ENCODE measurements around the gene NRCAM. TPM values are rescaled to one million over a fixed set of nuclear protein-coding genes. Genes with fewer than 3 reads are reported as not detected.
A peak's percentile ranks its signal among the peaks of the same experiment; 100 is the strongest.
"Not testable (repeated sequence)": the region's sequence is repeated elsewhere in the genome, so short reads cannot be mapped to it uniquely, and the experiment has no call there.

NRCAM gene
- total RNA-seq, 1 experiment from 2014 or later = 2.7 TPM

DNA sequence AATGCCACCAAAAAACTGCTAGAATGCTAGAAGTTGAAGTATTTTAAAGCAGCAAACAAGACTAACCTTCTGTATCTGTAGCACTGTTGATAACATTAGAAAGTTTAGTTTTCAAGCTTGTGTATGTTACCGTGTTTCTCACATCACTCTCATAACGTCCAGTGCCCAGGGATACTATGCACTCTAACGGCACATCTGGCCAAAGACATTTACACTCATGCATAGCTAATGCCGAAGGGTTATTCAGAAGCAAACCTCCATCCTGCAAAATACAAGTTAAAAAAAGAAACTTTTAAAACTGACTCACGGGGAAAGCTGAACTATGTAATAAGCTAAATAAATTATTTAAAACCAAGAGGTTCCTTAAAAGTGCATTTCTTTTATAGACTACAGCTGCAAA lies 22.9 kb upstream of the NRCAM start (continued):
- TF ChIP-seq, protein P1, sequence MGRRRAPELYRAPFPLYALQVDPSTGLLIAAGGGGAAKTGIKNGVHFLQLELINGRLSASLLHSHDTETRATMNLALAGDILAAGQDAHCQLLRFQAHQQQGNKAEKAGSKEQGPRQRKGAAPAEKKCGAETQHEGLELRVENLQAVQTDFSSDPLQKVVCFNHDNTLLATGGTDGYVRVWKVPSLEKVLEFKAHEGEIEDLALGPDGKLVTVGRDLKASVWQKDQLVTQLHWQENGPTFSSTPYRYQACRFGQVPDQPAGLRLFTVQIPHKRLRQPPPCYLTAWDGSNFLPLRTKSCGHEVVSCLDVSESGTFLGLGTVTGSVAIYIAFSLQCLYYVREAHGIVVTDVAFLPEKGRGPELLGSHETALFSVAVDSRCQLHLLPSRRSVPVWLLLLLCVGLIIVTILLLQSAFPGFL (CRISPR knock-in tag; IDR thresholded peaks at IDR 0.05; ENCODE audit: borderline replicate concordance) = no peak

DNA sequence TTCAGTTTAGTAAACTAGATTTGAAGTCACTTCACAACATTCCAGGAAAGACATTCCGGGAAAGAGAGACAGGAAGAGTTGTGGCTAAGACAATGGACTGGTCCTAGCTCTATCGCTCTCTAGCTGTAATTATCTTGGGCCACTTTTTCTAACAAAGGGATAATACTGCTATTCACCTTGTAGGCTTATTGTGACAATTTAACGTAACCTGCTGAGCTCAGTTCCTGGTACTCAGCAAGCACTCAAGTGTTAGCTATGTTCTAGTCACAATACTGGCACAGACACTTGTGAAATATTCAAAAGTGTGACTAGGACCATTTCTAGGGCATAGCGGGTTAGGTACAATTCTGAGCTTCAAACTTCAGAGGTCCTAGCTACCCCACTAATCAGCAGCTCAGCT lies 12.0 kb upstream of the NRCAM start:
- Mint-ChIP-seq H3K27ac (no peak overlapping the region), H3K36me3 (no peaks in the 10 kb centered on the region), H3K9me3 (no peaks in the 10 kb centered on the region), H3K4me3 (no peak overlapping the region), H3K27me3 (ENCODE audit: low read depth) (no peaks in the 10 kb centered on the region), H3K4me1 (peaks cover 13% of the 10 kb centered on the region)
- DNase-seq (ENCODE audit: low spot score) (no peak), ATAC-seq (peak; percentile 78)
- TF ChIP-seq, protein P2, sequence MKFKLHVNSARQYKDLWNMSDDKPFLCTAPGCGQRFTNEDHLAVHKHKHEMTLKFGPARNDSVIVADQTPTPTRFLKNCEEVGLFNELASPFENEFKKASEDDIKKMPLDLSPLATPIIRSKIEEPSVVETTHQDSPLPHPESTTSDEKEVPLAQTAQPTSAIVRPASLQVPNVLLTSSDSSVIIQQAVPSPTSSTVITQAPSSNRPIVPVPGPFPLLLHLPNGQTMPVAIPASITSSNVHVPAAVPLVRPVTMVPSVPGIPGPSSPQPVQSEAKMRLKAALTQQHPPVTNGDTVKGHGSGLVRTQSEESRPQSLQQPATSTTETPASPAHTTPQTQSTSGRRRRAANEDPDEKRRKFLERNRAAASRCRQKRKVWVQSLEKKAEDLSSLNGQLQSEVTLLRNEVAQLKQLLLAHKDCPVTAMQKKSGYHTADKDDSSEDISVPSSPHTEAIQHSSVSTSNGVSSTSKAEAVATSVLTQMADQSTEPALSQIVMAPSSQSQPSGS (CRISPR knock-in tag; IDR thresholded peaks at IDR 0.05; ENCODE audit: borderline replicate concordance, low read depth) = no peak
- TF ChIP-seq ZNF671 (CRISPR knock-in tag; IDR thresholded peaks at IDR 0.05) (no peak), ZNF423 (CRISPR knock-in tag; IDR thresholded peaks at IDR 0.05) (no peak), SMAD4 (CRISPR knock-in tag; IDR thresholded peaks at IDR 0.05) (no peak), CREM (CRISPR knock-in tag; IDR thresholded peaks at IDR 0.05) (no peak), NFATC4 (CRISPR knock-in tag; IDR thresholded peaks at IDR 0.05) (no peak)
- TF ChIP-seq, protein P3, sequence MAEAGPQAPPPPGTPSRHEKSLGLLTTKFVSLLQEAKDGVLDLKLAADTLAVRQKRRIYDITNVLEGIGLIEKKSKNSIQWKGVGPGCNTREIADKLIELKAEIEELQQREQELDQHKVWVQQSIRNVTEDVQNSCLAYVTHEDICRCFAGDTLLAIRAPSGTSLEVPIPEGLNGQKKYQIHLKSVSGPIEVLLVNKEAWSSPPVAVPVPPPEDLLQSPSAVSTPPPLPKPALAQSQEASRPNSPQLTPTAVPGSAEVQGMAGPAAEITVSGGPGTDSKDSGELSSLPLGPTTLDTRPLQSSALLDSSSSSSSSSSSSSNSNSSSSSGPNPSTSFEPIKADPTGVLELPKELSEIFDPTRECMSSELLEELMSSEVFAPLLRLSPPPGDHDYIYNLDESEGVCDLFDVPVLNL (CRISPR knock-in tag; IDR thresholded peaks at IDR 0.05; ENCODE audit: borderline replicate concordance, low read depth) = no peak
- TF ChIP-seq, protein P4, sequence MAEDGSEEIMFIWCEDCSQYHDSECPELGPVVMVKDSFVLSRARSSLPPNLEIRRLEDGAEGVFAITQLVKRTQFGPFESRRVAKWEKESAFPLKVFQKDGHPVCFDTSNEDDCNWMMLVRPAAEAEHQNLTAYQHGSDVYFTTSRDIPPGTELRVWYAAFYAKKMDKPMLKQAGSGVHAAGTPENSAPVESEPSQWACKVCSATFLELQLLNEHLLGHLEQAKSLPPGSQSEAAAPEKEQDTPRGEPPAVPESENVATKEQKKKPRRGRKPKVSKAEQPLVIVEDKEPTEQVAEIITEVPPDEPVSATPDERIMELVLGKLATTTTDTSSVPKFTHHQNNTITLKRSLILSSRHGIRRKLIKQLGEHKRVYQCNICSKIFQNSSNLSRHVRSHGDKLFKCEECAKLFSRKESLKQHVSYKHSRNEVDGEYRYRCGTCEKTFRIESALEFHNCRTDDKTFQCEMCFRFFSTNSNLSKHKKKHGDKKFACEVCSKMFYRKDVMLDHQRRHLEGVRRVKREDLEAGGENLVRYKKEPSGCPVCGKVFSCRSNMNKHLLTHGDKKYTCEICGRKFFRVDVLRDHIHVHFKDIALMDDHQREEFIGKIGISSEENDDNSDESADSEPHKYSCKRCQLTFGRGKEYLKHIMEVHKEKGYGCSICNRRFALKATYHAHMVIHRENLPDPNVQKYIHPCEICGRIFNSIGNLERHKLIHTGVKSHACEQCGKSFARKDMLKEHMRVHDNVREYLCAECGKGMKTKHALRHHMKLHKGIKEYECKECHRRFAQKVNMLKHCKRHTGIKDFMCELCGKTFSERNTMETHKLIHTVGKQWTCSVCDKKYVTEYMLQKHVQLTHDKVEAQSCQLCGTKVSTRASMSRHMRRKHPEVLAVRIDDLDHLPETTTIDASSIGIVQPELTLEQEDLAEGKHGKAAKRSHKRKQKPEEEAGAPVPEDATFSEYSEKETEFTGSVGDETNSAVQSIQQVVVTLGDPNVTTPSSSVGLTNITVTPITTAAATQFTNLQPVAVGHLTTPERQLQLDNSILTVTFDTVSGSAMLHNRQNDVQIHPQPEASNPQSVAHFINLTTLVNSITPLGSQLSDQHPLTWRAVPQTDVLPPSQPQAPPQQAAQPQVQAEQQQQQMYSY (CRISPR knock-in tag; IDR thresholded peaks at IDR 0.05) = no peak
- TF ChIP-seq, protein P5, sequence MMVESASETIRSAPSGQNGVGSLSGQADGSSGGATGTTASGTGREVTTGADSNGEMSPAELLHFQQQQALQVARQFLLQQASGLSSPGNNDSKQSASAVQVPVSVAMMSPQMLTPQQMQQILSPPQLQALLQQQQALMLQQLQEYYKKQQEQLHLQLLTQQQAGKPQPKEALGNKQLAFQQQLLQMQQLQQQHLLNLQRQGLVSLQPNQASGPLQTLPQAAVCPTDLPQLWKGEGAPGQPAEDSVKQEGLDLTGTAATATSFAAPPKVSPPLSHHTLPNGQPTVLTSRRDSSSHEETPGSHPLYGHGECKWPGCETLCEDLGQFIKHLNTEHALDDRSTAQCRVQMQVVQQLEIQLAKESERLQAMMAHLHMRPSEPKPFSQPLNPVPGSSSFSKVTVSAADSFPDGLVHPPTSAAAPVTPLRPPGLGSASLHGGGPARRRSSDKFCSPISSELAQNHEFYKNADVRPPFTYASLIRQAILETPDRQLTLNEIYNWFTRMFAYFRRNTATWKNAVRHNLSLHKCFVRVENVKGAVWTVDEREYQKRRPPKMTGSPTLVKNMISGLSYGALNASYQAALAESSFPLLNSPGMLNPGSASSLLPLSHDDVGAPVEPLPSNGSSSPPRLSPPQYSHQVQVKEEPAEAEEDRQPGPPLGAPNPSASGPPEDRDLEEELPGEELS (CRISPR knock-in tag; IDR thresholded peaks at IDR 0.05) = no peak
- CTCF ChIA-PET = interaction anchor here (1.1 to 2.4 kb wide), 7 partner anchors 8 to 451 kb away, joined by 3 to 15 read pairs (median 7); partner anchors contain the start of gene NRCAM
- POLR2A ChIA-PET = interaction anchor here (0.5 to 0.7 kb wide), 2 partner anchors 292 to 832 kb away, joined by 3 read pairs; no protein-coding TSS in a partner anchor

DNA sequence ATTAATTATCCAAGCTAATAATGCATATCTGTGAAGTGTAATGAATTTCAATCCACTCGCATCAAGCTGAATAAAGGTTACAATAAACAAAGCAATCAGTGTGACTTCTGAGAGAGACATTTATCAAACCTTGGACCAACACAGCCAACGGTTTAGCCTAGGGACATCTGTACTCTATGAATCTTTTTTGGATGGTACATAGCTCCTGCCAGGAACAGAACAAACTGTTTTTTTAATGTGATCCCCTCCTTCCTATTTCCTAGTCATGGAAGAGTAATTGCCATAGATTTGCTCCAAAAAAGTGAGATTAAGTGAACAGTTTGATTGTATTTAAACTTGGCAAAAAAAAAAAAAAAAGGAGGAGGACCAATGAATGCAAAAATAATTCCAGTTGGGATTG lies 11.2 kb upstream of the NRCAM start:
- Mint-ChIP-seq H3K27me3 (ENCODE audit: low read depth) (no peaks in the 10 kb centered on the region), H3K9me3 (no peaks in the 10 kb centered on the region)
- POLR2A ChIA-PET = interaction anchor here (0.7 kb wide), 2 partner anchors 10 to 292 kb away, joined by 3 read pairs; no protein-coding TSS in a partner anchor

DNA sequence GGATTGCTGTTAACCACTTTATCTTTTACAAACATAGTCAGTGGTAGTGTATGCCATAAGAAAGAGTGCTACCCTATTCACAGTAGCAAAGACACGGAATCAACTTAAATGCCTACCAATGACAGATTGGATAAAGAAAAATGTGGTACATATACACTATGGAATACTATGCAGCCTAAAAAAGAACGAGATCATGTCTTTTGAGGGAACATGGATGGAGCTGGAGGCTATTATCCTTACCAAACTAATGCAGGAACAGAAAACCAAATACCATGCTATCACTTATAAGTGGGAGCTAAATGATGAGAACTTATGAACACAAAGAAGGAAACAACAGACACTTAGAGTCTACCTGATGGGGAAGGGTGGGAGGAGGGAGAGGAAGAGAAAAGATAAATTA lies 10.1 kb upstream of the NRCAM start:
- H3K27ac Mint-ChIP-seq; H3K9me3 Mint-ChIP-seq; CTCF ChIA-PET; ATAC-seq; H3K27me3 Mint-ChIP-seq (ENCODE audit: low read depth); POLR2A ChIA-PET; H3K36me3 Mint-ChIP-seq; DNase-seq (ENCODE audit: low spot score); H3K4me3 Mint-ChIP-seq: not testable (repeated sequence)
- H3K4me1 Mint-ChIP-seq = peaks cover 13% of the 10 kb centered on the region

More for the DNA sequence above, 11.2 kb upstream of the NRCAM start:
- DNase-seq (ENCODE audit: low spot score) (no peak), ATAC-seq (no peak)
- CTCF ChIA-PET = interaction anchor here (2.4 kb wide), 1 partner anchor 353 kb away, joined by 7 read pairs; no protein-coding TSS in a partner anchor
- H3K27ac Mint-ChIP-seq = no peak overlapping the region
- H3K36me3 Mint-ChIP-seq = no peaks in the 10 kb centered on the region
- peaks cover 13% of the 10 kb centered on the region for H3K4me1 Mint-ChIP-seq
- no peak overlapping the region for H3K4me3 Mint-ChIP-seq
- TF ChIP-seq CBFB (CRISPR knock-in tag; IDR thresholded peaks at IDR 0.05; ENCODE audit: low read depth) (no peak), ZNF416 (CRISPR knock-in tag; IDR thresholded peaks at IDR 0.05) (no peak), KAT7 (CRISPR knock-in tag; IDR thresholded peaks at IDR 0.05; ENCODE audit: borderline replicate concordance) (no peak)
- TF ChIP-seq, protein P6, sequence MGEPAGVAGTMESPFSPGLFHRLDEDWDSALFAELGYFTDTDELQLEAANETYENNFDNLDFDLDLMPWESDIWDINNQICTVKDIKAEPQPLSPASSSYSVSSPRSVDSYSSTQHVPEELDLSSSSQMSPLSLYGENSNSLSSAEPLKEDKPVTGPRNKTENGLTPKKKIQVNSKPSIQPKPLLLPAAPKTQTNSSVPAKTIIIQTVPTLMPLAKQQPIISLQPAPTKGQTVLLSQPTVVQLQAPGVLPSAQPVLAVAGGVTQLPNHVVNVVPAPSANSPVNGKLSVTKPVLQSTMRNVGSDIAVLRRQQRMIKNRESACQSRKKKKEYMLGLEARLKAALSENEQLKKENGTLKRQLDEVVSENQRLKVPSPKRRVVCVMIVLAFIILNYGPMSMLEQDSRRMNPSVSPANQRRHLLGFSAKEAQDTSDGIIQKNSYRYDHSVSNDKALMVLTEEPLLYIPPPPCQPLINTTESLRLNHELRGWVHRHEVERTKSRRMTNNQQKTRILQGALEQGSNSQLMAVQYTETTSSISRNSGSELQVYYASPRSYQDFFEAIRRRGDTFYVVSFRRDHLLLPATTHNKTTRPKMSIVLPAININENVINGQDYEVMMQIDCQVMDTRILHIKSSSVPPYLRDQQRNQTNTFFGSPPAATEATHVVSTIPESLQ (CRISPR knock-in tag; IDR thresholded peaks at IDR 0.05) = no peak
